Liver (tissue), 9 donors: ENCODE measurements around the gene GNAI3. TPM values are rescaled to one million over a fixed set of nuclear protein-coding genes. Genes with fewer than 3 reads are reported as not detected.

ENCODE experiments used
- DNase-seq: peaks from one replicate; pipeline ENCODE4 v3.0.0-alpha.2; 2017; ENCODE audit warnings: low spot score
- H3K27ac ChIP-seq, 2 donors: one replicate each; pipeline ENCODE4 v1.7.0; 2013; ENCODE audit warnings: inconsistent platforms in 2 of 2, low read length in 2 of 2, control low read depth in 1 of 2, low read depth in 1 of 2, mild to moderate bottlenecking in 1 of 2
- H3K27me3 ChIP-seq, 4 donors: one replicate each; pipeline versions ENCODE4 v1.6.1 to v1.7.0; 2013; ENCODE audit warnings: low read length in 3 of 4, inconsistent platforms in 1 of 4, mild to moderate bottlenecking in 1 of 4, moderate library complexity in 1 of 4; ENCODE audit not compliant: control insufficient read depth in 4 of 4, insufficient read depth in 4 of 4
- H3K36me3 ChIP-seq, 4 donors: one replicate each; pipeline versions ENCODE4 v1.6.1 to v1.7.0; 2013; ENCODE audit warnings: low read length in 3 of 4, mild to moderate bottlenecking in 3 of 4, low read depth in 1 of 4, moderate library complexity in 1 of 4; ENCODE audit not compliant: control insufficient read depth in 4 of 4, insufficient read depth in 3 of 4
- H3K4me1 ChIP-seq, 4 donors: one replicate each; pipeline versions ENCODE4 v1.6.1 to v1.7.0; 2013; ENCODE audit warnings: low read length in 3 of 4, mild to moderate bottlenecking in 3 of 4, moderate library complexity in 1 of 4; ENCODE audit not compliant: control insufficient read depth in 4 of 4, insufficient read depth in 4 of 4
- H3K4me3 ChIP-seq, 3 donors: one replicate each; pipeline versions ENCODE4 v1.6.1 to v1.7.0; 2013; ENCODE audit warnings: low read length in 3 of 3, control low read depth in 1 of 3, low read depth in 1 of 3, mild to moderate bottlenecking in 1 of 3
- H3K9ac ChIP-seq, 2 donors: one replicate each; pipeline ENCODE4 v1.7.0; 2013; ENCODE audit warnings: low read length in 2 of 2, mild to moderate bottlenecking in 2 of 2, moderate library complexity in 2 of 2, control low read depth in 1 of 2, low read depth in 1 of 2
- H3K9me3 ChIP-seq, 4 donors: one replicate each; pipeline versions ENCODE4 v1.6.1 to v1.7.0; 2013; ENCODE audit warnings: low read length in 3 of 4; ENCODE audit not compliant: control insufficient read depth in 4 of 4
- ATF3 ChIP-seq: IDR thresholded peaks from 2 replicates; pipeline ENCODE4 v1.6.1; 2016; ENCODE audit warnings: antibody characterized with exemption
- CTCF ChIP-seq: fragments of 150-350 bp; IDR thresholded peaks from 2 replicates; pipeline ENCODE4 v1.5.1; 2017; ENCODE audit warnings: improper control_type of control experiment, low read depth, low read length; ENCODE audit not compliant: missing input control
- FOXA1 ChIP-seq: IDR thresholded peaks from 2 replicates; pipeline ENCODE4 v1.6.1; 2016; ENCODE audit warnings: antibody characterized with exemption
- FOXA2 ChIP-seq: IDR thresholded peaks from 2 replicates; pipeline ENCODE4 v1.6.1; 2016; ENCODE audit warnings: antibody characterized with exemption
- GABPA ChIP-seq, 2 donors: IDR thresholded peaks in 1 of 2; conservative IDR thresholded peaks in 1 of 2; 2 replicates each; pipeline ENCODE4 v1.6.1; 2016; ENCODE audit warnings: antibody characterized with exemption in 2 of 2, mild to moderate bottlenecking in 1 of 2, moderate library complexity in 1 of 2
- HNF4A ChIP-seq, 2 donors: conservative IDR thresholded peaks; 2 replicates each; pipeline ENCODE4 v1.6.1; 2016; ENCODE audit warnings: antibody characterized with exemption in 2 of 2, mild to moderate bottlenecking in 2 of 2
- HNF4G ChIP-seq: IDR thresholded peaks from 2 replicates; pipeline ENCODE4 v1.6.1; 2016; ENCODE audit warnings: antibody characterized with exemption
- JUND ChIP-seq, 2 donors: IDR thresholded peaks; 2 replicates each; pipeline ENCODE4 v1.6.1; 2016; ENCODE audit warnings: antibody characterized with exemption in 2 of 2
- MAX ChIP-seq: IDR thresholded peaks from 2 replicates; pipeline ENCODE4 v1.6.1; 2016; ENCODE audit warnings: antibody characterized with exemption
- NR2F2 ChIP-seq: IDR thresholded peaks from 2 replicates; pipeline ENCODE4 v1.6.1; 2016; ENCODE audit warnings: antibody characterized with exemption
- RAD21 ChIP-seq, 2 donors: IDR thresholded peaks; 2 replicates each; pipeline ENCODE4 v1.6.1; 2016; ENCODE audit warnings: antibody characterized with exemption in 2 of 2, mild to moderate bottlenecking in 2 of 2
- SP1 ChIP-seq: IDR thresholded peaks from 2 replicates; pipeline ENCODE4 v1.6.1; 2018; ENCODE audit warnings: antibody characterized with exemption, mild to moderate bottlenecking
- TAF1 ChIP-seq: conservative IDR thresholded peaks from 2 replicates; pipeline ENCODE4 v1.6.1; 2016; ENCODE audit warnings: antibody characterized with exemption, mild to moderate bottlenecking
- ZBTB33 ChIP-seq: IDR thresholded peaks from 2 replicates; pipeline ENCODE4 v1.6.1; 2016; ENCODE audit warnings: antibody characterized with exemption
- WGBS: extraction: QIAGEN DNeasy Blood & Tissue Kit; methylation state at CpG from one replicate; pipeline ENCODE4 v1.1.7; 2013; 5-methylcytosine and 5-hydroxymethylcytosine counted together
- polyA plus RNA-seq, 2 donors: library from polyadenylated mRNA; stranded (reverse) in 1 of 2; unstranded in 1 of 2; fragments of 200-250 nt in 1 of 2; fragments of >200 nt in 1 of 2; fragmentation: Nextera tagmentation in 1 of 2; extraction: Ambion mirVana in 1 of 2; gene quantifications; one replicate each; pipeline versions ENCODE4 v1.2.1 to v1.2.3, GENCODE V29; 2013 to 2015
- total RNA-seq, 2 donors: library from RNA; depleted of rRNA; stranded (reverse); fragments of >200 nt; gene quantifications; one replicate each; pipeline ENCODE4 v1.2.3, GENCODE V29; 2014
- donor health status: healthy.
- donor health status: healthy.
- donor health status: healthy.
- donor health status: healthy.
- donor health status: healthy.

GNAI3 gene
- total and polyA plus RNA-seq, 4 donors, result 1.9 to 6.5 (median 4.3) TPM

- TF ChIP-seq ZBTB33 (no peak), RAD21 (IDR thresholded peaks at IDR 0.05) (no peak), NR2F2 (no peak), GABPA (IDR thresholded peaks at IDR 0.05 in 1 of 2, conservative IDR thresholded peaks at IDR 0.05 in 1 of 2) (no peak), JUND (IDR thresholded peaks at IDR 0.05) (no peak), MAX (no peak), FOXA1 (no peak)
Measured at GRCh38 chr1:109598655-109599054, 50.2 kb downstream of the GNAI3 start (continued).

GRCh38 chr1:109603229-109603628 lies 54.8 kb downstream of the GNAI3 start:
- Histone ChIP-seq H3K4me3 (no peak overlapping the region), H3K9me3 (no peaks in the 10 kb centered on the region), H3K9ac (no peak overlapping the region), H3K27me3 (no peaks in the 10 kb centered on the region), H3K4me1 (no peaks in the 10 kb centered on the region), H3K36me3 (no peaks in the 10 kb centered on the region), H3K27ac (no peak overlapping the region)
- 97% methylated on average over 3 of the region's 3 CpGs for WGBS
- TF ChIP-seq NR2F2 (no peak), ZBTB33 (no peak), TAF1 (no peak), CTCF (no peak), SP1 (no peak), FOXA1 (no peak), GABPA (IDR thresholded peaks at IDR 0.05 in 1 of 2, conservative IDR thresholded peaks at IDR 0.05 in 1 of 2) (no peak), JUND (IDR thresholded peaks at IDR 0.05) (no peak), FOXA2 (no peak)
- no peak for DNase-seq

GRCh38 chr1:109605381-109605780 lies 57.0 kb downstream of the GNAI3 start:
- Histone ChIP-seq H3K9me3 (no peaks in the 10 kb centered on the region), H3K4me1 (no peaks in the 10 kb centered on the region), H3K36me3 (no peaks in the 10 kb centered on the region), H3K27me3 (no peaks in the 10 kb centered on the region), H3K9ac (no peak overlapping the region), H3K4me3 (no peak overlapping the region), H3K27ac (no peak overlapping the region)
- no peak for DNase-seq
- no peak for TF ChIP-seq JUND (IDR thresholded peaks at IDR 0.05)
- TF ChIP-seq RAD21 (IDR thresholded peaks at IDR 0.05), result no peak
- no peak for TF ChIP-seq HNF4G
- TF ChIP-seq GABPA (IDR thresholded peaks at IDR 0.05 in 1 of 2, conservative IDR thresholded peaks at IDR 0.05 in 1 of 2), result no peak
- TF ChIP-seq ZBTB33, result no peak
- TF ChIP-seq SP1, result no peak
- no peak for TF ChIP-seq ATF3
- TF ChIP-seq HNF4A (conservative IDR thresholded peaks at IDR 0.05), result no peak
- no peak for TF ChIP-seq CTCF
- no peak for TF ChIP-seq MAX
- no peak for TF ChIP-seq NR2F2
- WGBS, result 99% methylated on average over 1 of the region's 1 CpG
